K562 (cell line): Measurements from ENCODE around the gene GPATCH3. TPM values are rescaled to one million over a fixed set of nuclear protein-coding genes. Genes with fewer than 3 reads are reported as not detected.

Experiments used
- ATAC-seq: fragments of 200-7000 bp; cut with Tn5 transposase; 3 replicates; pipeline ENCODE4 v1.9.1; 2020; ENCODE audit warnings: moderate library complexity
- BruUV-seq: library from RNA; stranded (reverse); fragments of 400-500 nt; replicated peaks from 2 replicates; lab custom pipeline; 2021; lab: Mats Ljungman, UMichigan
- CTCF ChIA-PET: fragments of 300-600 bp; formaldehyde crosslinking; extraction: SDS; loops from one replicate; lab custom pipeline; 2021; ENCODE audit warnings: low intra/inter-chr PET ratio; lab: Yijun Ruan, JAX
- POLR2A ChIA-PET: fragments of 300-600, 350-650 bp; sonication (Branson Sonifier 250); formaldehyde crosslinking; extraction: SDS; loops from one replicate; lab custom pipeline; 2021; ENCODE audit warnings: antibody characterized with exemption, inconsistent platforms; lab: Yijun Ruan, JAX
- DNase-seq, 4 experiments: peaks; one replicate each; pipeline versions ENCODE4 v3.0.0 to v3.0.0-alpha.2; 2011 to 2018; ENCODE audit warnings: low spot score in 3 of 4, mixed read lengths in 3 of 4; ENCODE audit errors: extremely low read depth in 1 of 4
- FAIRE-seq: peaks from 2 replicates; lab custom pipeline; 2011; peaks lifted over from hg19 to GRCh38; lab: Jason Lieb, UNC
- H2AFZ ChIP-seq: 2 replicates; pipeline ENCODE4 v1.6.0; 2011; ENCODE audit warnings: low read depth, low read length, control low read depth, inconsistent platforms
- H3K27ac ChIP-seq: fragments of 200-600 bp; 3 replicates; pipeline ENCODE4 v1.8.0; 2011; ENCODE audit warnings: low read depth, mild to moderate bottlenecking, control low read depth, inconsistent platforms, low read length, moderate library complexity, mixed read lengths; ENCODE audit errors: extremely low read depth
- H3K27me3 ChIP-seq, 2 experiments: fragments of 300-600 bp in 1 of 2; 2 replicates in 1 of 2; 3 replicates in 1 of 2; pipeline versions ENCODE4 v1.6.0 to v1.8.0; 2011; ENCODE audit warnings: inconsistent platforms in 2 of 2, low read length in 2 of 2, mild to moderate bottlenecking in 1 of 2, mixed read lengths in 1 of 2, moderate library complexity in 1 of 2; ENCODE audit not compliant: control insufficient read depth in 2 of 2, insufficient read depth in 2 of 2
- H3K36me3 ChIP-seq: fragments of 300-600 bp; 3 replicates; pipeline ENCODE4 v1.8.0; 2011; ENCODE audit warnings: mild to moderate bottlenecking, low read length, inconsistent platforms; ENCODE audit not compliant: control insufficient read depth, insufficient read depth
- H3K4me1 ChIP-seq, 2 experiments: fragments of 200-600 bp in 1 of 2; replicated peaks in 1 of 2; 2 replicates in 1 of 2; 3 replicates in 1 of 2; pipeline versions ENCODE4 v1.5.1 to v1.8.0; 2011; ENCODE audit warnings: inconsistent platforms in 2 of 2, low read length in 2 of 2, mild to moderate bottlenecking in 1 of 2, mixed read lengths in 1 of 2, moderate library complexity in 1 of 2; ENCODE audit not compliant: control insufficient read depth in 2 of 2, insufficient read depth in 2 of 2
- H3K4me2 ChIP-seq: 2 replicates; pipeline ENCODE4 v1.6.1; 2011; ENCODE audit warnings: low read length, control low read depth, inconsistent platforms, mixed read lengths; ENCODE audit not compliant: insufficient read depth
- H3K4me3 ChIP-seq: fragments of 200-600 bp; sonication (generic), shearing (Covaris generic); 2 replicates; pipeline ENCODE4 v1.5.1; 2016; ENCODE audit warnings: control low read depth, inconsistent platforms
- H3K79me2 ChIP-seq: fragments of 200-600 bp; 3 replicates; pipeline ENCODE4 v1.8.0; 2011; ENCODE audit warnings: low read length, inconsistent platforms; ENCODE audit not compliant: control insufficient read depth, insufficient read depth
- H3K9ac ChIP-seq, 2 experiments: 2 replicates each; pipeline versions ENCODE4 v1.6.0 to v1.6.1; 2011; ENCODE audit warnings: low read depth in 2 of 2, low read length in 2 of 2, control low read depth in 1 of 2, inconsistent platforms in 1 of 2, mild to moderate bottlenecking in 1 of 2, mixed read lengths in 1 of 2; ENCODE audit not compliant: insufficient read depth in 1 of 2
- H3K9me1 ChIP-seq: one replicate; pipeline ENCODE4 v1.6.0; 2011; ENCODE audit warnings: inconsistent platforms, mild to moderate bottlenecking, low read length, moderate library complexity; ENCODE audit not compliant: control insufficient read depth, insufficient read depth
- H3K9me3 ChIP-seq: replicated peaks from 2 replicates; pipeline ENCODE4 v1.5.1; 2011; ENCODE audit warnings: low read depth, low read length, inconsistent platforms; ENCODE audit not compliant: control insufficient read depth, insufficient read depth
- H4K20me1 ChIP-seq: replicated peaks from 2 replicates; pipeline ENCODE4 v1.6.1; 2011; ENCODE audit warnings: low read length, inconsistent platforms, mixed read lengths; ENCODE audit not compliant: control insufficient read depth, insufficient read depth
- CBFB ChIP-seq: sonication (generic); formaldehyde crosslinking; IDR thresholded peaks from 2 replicates; pipeline ENCODE4 v1.4.0; 2020; ENCODE audit warnings: mild to moderate bottlenecking, missing genetic modification reagents
- DIDO1 ChIP-seq: fragments of 450-650 bp; IDR thresholded peaks from 2 replicates; pipeline ENCODE4 v1.6.1; 2016; ENCODE audit warnings: low read depth, missing biosample characterization, missing genetic modification characterization
- SAFB2 ChIP-seq: fragments of 200-400 bp; formaldehyde crosslinking; IDR thresholded peaks from 2 replicates; pipeline ENCODE4 v1.6.1; 2018; ENCODE audit warnings: borderline replicate concordance, low read length, low read depth, moderate library complexity; ENCODE audit not compliant: severe bottlenecking
- SMARCE1 ChIP-seq: fragments of 450-650 bp; IDR thresholded peaks from 2 replicates; pipeline ENCODE4 v1.7.1; 2016; ENCODE audit warnings: mild to moderate bottlenecking
- WGBS: fragments of 100-300 bp; shearing (Covaris generic); methylation state at CpG from one replicate; pipeline ENCODE4 v1.1.6; 2016; ENCODE audit warnings: low coverage, mixed read lengths; ENCODE audit not compliant: insufficient coverage; ENCODE audit errors: missing lambda C conversion rate; 5-methylcytosine and 5-hydroxymethylcytosine counted together
- in situ Hi-C: fragments of 300-500 bp; cut with MboI; formaldehyde crosslinking; loops from 4 replicates; pipeline ENCODE4 v1.15.0; 2018; ENCODE audit warnings: inconsistent platforms, mixed read lengths
- intact Hi-C: fragments of 100-400 bp; cut with micrococcal nuclease; formaldehyde crosslinking; loops from 2 replicates; pipeline ENCODE4 v1.14.2; 2022
- polyA plus RNA-seq, 8 experiments: library from polyadenylated mRNA; depleted of rRNA in 4 of 8; stranded (reverse) in 5 of 8; unstranded in 3 of 8; fragments of >200 nt; fragmentation: Nextera tagmentation in 2 of 8; fragmentation: Illumina TruSeq in 1 of 8; extraction: Ambion mirVana in 2 of 8; extraction: Trizol in 1 of 8; gene quantifications; 2 replicates each; pipeline versions ENCODE4 v1.2.1 to v1.2.3, GENCODE V29; 2011 to 2014; ENCODE audit warnings: inconsistent platforms in 1 of 8, missing spikeins in 1 of 8
- total RNA-seq, 7 experiments: library from RNA; depleted of rRNA in 6 of 7; stranded (reverse); fragments of >200 nt in 6 of 7; fragmentation: Illumina TruSeq in 2 of 7; extraction: Trizol in 2 of 7; gene quantifications; 2 replicates each; pipeline versions ENCODE4 v1.2.1 to v1.2.3, GENCODE V29; 2011 to 2021; ENCODE audit warnings: low replicate concordance in 1 of 7
- TF ChIP-seq, protein P1 (sequence below), 2 experiments: fragments of 450-650 bp; IDR thresholded peaks; 2 replicates each; pipeline ENCODE4 v1.6.1; 2018; ENCODE audit warnings: mild to moderate bottlenecking in 2 of 2, low read depth in 1 of 2; ENCODE audit not compliant: partially characterized antibody in 2 of 2

The GPATCH3 gene
- total and polyA plus RNA-seq, 9 of the 15 experiments (the other 6 are each of a cell fraction or from before 2014, with no cell fraction given): 1.6 to 23.0 (median 13.3) TPM

DNA sequence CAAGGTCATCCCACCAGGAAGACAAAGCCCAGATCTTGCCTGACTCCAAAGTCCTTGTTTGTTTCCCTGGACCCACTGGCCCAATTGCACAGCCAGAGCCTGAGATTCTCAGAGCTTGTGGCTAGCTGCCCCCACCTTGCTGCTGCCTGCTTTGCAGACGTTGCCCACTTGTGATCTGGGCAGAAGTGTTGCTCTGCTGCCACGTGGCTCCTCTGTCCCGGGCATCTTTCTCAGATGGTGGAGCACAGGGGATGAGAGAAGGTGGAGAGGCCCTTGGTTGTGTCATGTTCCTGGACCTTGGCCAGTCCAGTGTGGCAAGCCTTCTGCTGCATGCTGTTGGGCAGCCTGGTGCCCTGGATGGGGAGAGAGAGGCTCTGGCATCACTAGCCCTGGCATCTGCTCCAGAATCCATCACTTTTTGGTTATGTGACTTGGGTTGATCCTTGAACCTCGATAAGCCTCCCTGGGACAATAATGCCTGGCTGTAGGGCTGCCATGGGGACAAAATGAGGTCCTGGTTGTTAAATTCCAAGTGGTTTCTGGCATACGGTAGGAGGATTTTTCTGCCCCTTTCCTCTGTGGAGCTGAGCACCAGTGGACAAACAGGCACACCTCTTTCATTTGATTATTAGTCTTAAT is 15.1 kb upstream of the GPATCH3 start:
- no peak overlapping the region for H3K4me2 ChIP-seq
- CTCF ChIA-PET: no interaction called here
- FAIRE-seq: no peak

More for the DNA sequence above, 15.1 kb upstream of the GPATCH3 start:
- no peaks in the 10 kb centered on the region for H3K9me1 ChIP-seq
- 70% methylated on average over 5 of the region's 5 CpGs for WGBS
- TF ChIP-seq SAFB2 (no peak), DIDO1 (no peak), CBFB (CRISPR knock-in tag) (0 out of 2 replicates have a peak, but pooled peaks have one; percentile 35), SMARCE1 (no peak)
- TF ChIP-seq, protein P1, sequence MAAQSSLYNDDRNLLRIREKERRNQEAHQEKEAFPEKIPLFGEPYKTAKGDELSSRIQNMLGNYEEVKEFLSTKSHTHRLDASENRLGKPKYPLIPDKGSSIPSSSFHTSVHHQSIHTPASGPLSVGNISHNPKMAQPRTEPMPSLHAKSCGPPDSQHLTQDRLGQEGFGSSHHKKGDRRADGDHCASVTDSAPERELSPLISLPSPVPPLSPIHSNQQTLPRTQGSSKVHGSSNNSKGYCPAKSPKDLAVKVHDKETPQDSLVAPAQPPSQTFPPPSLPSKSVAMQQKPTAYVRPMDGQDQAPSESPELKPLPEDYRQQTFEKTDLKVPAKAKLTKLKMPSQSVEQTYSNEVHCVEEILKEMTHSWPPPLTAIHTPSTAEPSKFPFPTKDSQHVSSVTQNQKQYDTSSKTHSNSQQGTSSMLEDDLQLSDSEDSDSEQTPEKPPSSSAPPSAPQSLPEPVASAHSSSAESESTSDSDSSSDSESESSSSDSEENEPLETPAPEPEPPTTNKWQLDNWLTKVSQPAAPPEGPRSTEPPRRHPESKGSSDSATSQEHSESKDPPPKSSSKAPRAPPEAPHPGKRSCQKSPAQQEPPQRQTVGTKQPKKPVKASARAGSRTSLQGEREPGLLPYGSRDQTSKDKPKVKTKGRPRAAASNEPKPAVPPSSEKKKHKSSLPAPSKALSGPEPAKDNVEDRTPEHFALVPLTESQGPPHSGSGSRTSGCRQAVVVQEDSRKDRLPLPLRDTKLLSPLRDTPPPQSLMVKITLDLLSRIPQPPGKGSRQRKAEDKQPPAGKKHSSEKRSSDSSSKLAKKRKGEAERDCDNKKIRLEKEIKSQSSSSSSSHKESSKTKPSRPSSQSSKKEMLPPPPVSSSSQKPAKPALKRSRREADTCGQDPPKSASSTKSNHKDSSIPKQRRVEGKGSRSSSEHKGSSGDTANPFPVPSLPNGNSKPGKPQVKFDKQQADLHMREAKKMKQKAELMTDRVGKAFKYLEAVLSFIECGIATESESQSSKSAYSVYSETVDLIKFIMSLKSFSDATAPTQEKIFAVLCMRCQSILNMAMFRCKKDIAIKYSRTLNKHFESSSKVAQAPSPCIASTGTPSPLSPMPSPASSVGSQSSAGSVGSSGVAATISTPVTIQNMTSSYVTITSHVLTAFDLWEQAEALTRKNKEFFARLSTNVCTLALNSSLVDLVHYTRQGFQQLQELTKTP (IDR thresholded peaks at IDR 0.05; ENCODE audit: low read depth in 1 of 2, partially characterized antibody in 2 of 2): no peak
- peaks cover 27 to 31% of the 10 kb centered on the region in 2 experiments for H3K4me1 ChIP-seq
- in situ Hi-C loops (no loop called here), intact Hi-C loops (no loop called here)
- H2AFZ ChIP-seq: peak overlapping the region; percentile 51
- no TSS peak for BruUV-seq
- H3K27me3 ChIP-seq: no peaks in the 10 kb centered on the region
- ATAC-seq (no peak), DNase-seq (no peak)
- peak overlapping the region in 1 of 2 experiments; percentile 15; a peak in 2 of 4 replicates for H3K9ac ChIP-seq
- POLR2A ChIA-PET: interaction anchor here (0.6 to 4.1 kb wide), 6 partner anchors 9 to 358 kb away, joined by 3 to 32 read pairs (median 4); partner anchors contain the start of gene GPATCH3
- no peaks in the 10 kb centered on the region for H4K20me1 ChIP-seq
- no peaks in the 10 kb centered on the region for H3K9me3 ChIP-seq
- H3K36me3 ChIP-seq: no peaks in the 10 kb centered on the region
- H3K4me3 ChIP-seq: no peak overlapping the region
- H3K79me2 ChIP-seq: no peaks in the 10 kb centered on the region
- no peak overlapping the region for H3K27ac ChIP-seq
